Measurements from ENCODE around the gene FAM163A.

The FAM163A gene

DNA sequence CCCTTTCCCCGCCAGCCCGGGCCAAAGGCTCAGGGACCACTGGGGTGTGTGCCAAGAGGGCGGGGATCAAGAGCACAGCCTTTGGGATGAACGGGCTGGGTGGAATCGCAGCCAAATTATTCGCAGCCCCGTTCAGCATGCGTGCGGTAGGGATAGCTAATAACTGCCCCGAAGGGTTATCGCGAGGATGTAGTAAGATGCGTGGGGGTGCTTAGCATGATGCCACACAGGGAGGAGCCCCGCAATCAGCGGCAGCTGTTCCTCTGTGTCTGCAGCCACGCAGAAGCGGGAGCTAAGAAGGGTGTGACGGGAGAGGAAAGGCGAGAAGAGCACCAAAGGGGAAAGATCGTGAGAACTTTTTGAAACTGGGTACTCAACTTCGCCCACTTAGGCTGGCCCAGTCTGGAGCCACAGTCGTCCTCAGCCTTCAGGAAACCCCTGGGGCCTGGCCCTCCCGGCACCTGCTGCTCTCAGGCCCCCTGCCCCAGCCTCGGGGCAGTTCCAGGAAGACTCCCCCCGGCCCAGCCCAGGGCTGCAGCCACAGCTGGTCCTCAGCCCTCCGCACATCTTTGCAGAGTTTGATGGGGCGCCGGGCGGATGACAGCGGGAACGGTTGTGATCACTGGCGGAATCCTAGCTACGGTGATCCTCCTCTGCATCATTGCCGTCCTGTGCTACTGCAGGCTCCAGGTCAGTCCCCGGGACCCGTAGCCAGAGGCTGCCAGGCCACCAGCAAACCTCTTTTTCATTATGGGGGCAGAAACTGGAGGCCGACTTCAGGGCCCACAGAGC is 69.6 kb downstream of the FAM163A start:
- Histone ChIP-seq H3K9me3 (no peaks in the 10 kb centered on the region), H3K36me3 (no peaks in the 10 kb centered on the region), H3K4me1 (ENCODE audit: control insufficient read depth in 1 of 2, insufficient read depth in 1 of 2, low read depth in 1 of 2, low read length in 1 of 2) (peaks cover 14 to 21% of the 10 kb centered on the region in 2 experiments), H3K27ac (no peak overlapping the region), H3K27me3 (no peaks in the 10 kb centered on the region), H3K4me3 (ENCODE audit: low read depth in 1 of 2, low read length in 1 of 2) (no peak overlapping the region)
- TF ChIP-seq, protein P1, sequence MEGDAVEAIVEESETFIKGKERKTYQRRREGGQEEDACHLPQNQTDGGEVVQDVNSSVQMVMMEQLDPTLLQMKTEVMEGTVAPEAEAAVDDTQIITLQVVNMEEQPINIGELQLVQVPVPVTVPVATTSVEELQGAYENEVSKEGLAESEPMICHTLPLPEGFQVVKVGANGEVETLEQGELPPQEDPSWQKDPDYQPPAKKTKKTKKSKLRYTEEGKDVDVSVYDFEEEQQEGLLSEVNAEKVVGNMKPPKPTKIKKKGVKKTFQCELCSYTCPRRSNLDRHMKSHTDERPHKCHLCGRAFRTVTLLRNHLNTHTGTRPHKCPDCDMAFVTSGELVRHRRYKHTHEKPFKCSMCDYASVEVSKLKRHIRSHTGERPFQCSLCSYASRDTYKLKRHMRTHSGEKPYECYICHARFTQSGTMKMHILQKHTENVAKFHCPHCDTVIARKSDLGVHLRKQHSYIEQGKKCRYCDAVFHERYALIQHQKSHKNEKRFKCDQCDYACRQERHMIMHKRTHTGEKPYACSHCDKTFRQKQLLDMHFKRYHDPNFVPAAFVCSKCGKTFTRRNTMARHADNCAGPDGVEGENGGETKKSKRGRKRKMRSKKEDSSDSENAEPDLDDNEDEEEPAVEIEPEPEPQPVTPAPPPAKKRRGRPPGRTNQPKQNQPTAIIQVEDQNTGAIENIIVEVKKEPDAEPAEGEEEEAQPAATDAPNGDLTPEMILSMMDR (IDR thresholded peaks at IDR 0.05) = no peak

GRCh38 chr1:179813626-179814545 is 70.8 kb downstream of the FAM163A start:
- Histone ChIP-seq H3K27me3 (no peaks in the 10 kb centered on the region), H3K4me1 (ENCODE audit: control insufficient read depth in 1 of 2, insufficient read depth in 1 of 2, low read depth in 1 of 2, low read length in 1 of 2) (peaks cover 14 to 21% of the 10 kb centered on the region in 2 experiments), H3K36me3 (no peaks in the 10 kb centered on the region), H3K9me3 (no peaks in the 10 kb centered on the region), H3K4me3 (ENCODE audit: low read depth in 1 of 2, low read length in 1 of 2) (peak overlapping the region; percentile 54 to 64), H3K27ac (no peak overlapping the region)
- TF ChIP-seq, protein P1 (IDR thresholded peaks at IDR 0.05) = no peak

DNA sequence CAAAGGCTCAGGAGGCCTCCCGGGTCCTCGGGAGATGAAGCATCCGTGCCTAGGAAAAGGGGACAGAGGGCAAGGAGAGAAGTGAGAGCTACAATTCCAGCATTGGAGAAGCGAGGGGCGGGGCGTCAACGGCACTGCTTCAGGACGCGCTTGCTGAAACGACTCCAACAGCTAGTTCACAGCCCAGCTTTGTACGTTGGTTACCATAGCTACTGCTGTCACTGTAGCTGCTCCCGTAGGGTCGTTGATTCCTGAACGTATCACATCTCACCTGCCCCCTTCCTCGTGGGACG is 71.4 kb downstream of the FAM163A start:
- TF ChIP-seq, protein P1 (IDR thresholded peaks at IDR 0.05) = no peak
- H3K27ac ChIP-seq = no peak overlapping the region
- H3K4me1 ChIP-seq (ENCODE audit: control insufficient read depth in 1 of 2, insufficient read depth in 1 of 2, low read depth in 1 of 2, low read length in 1 of 2) = peaks cover 14 to 21% of the 10 kb centered on the region in 2 experiments
- H3K27me3 ChIP-seq = no peaks in the 10 kb centered on the region
- no peaks in the 10 kb centered on the region for H3K9me3 ChIP-seq
- H3K4me3 ChIP-seq (ENCODE audit: low read depth in 1 of 2, low read length in 1 of 2) = peak overlapping the region; percentile 54 to 64
- H3K36me3 ChIP-seq = no peaks in the 10 kb centered on the region

GRCh38 chr1:179815641-179816040 is 72.5 kb downstream of the FAM163A start:
- peak overlapping the region; percentile 20 for H3K27ac ChIP-seq
- H3K36me3 ChIP-seq = no peaks in the 10 kb centered on the region
- TF ChIP-seq, protein P1 (IDR thresholded peaks at IDR 0.05) = no peak
- no peaks in the 10 kb centered on the region for H3K27me3 ChIP-seq
- peak overlapping the region; percentile 54 to 64 for H3K4me3 ChIP-seq (ENCODE audit: low read depth in 1 of 2, low read length in 1 of 2)
- peaks cover 21 to 30% of the 10 kb centered on the region in 2 experiments for H3K4me1 ChIP-seq (ENCODE audit: control insufficient read depth in 1 of 2, insufficient read depth in 1 of 2, low read depth in 1 of 2, low read length in 1 of 2)
- no peaks in the 10 kb centered on the region for H3K9me3 ChIP-seq

GRCh38 chr1:179816196-179816960 is 73.3 kb downstream of the FAM163A start:
- TF ChIP-seq, protein P1 (IDR thresholded peaks at IDR 0.05) = no peak
- H3K4me3 ChIP-seq (ENCODE audit: low read depth in 1 of 2, low read length in 1 of 2) = no peak overlapping the region
- peaks cover 27 to 37% of the 10 kb centered on the region in 2 experiments for H3K4me1 ChIP-seq (ENCODE audit: control insufficient read depth in 1 of 2, insufficient read depth in 1 of 2, low read depth in 1 of 2, low read length in 1 of 2)
- no peaks in the 10 kb centered on the region for H3K27me3 ChIP-seq
- H3K9me3 ChIP-seq = no peaks in the 10 kb centered on the region
- H3K36me3 ChIP-seq = no peaks in the 10 kb centered on the region
- no peak overlapping the region for H3K27ac ChIP-seq

Data from neutrophil (primary cell).